Osteoblast (primary cell): ENCODE data around the gene RNLS. TPM values are rescaled to one million over a fixed set of nuclear protein-coding genes. Genes with fewer than 3 reads are reported as not detected.
A peak's percentile ranks its signal among the peaks of the same experiment; 100 is the strongest.

ENCODE experiments used
- DNase-seq: peaks from one replicate; pipeline ENCODE4 v3.0.0; 2011; ENCODE audit warnings: low spot score, mixed read lengths; ENCODE audit not compliant: insufficient read length; ENCODE audit errors: missing footprints
- H2AFZ ChIP-seq: 2 replicates; pipeline ENCODE4 v1.6.0; 2011; ENCODE audit warnings: mild to moderate bottlenecking, low read length
- H3K27ac ChIP-seq: 2 replicates; pipeline ENCODE4 v1.5.1; 2011; ENCODE audit warnings: mild to moderate bottlenecking, low read depth, low read length, moderate library complexity
- H3K27me3 ChIP-seq: 2 replicates; pipeline ENCODE4 v1.6.0; 2012; ENCODE audit warnings: mild to moderate bottlenecking, control low read depth, inconsistent platforms, low read length, moderate library complexity; ENCODE audit not compliant: insufficient read depth
- H3K36me3 ChIP-seq: 2 replicates; pipeline ENCODE4 v1.5.1; 2011; ENCODE audit warnings: mild to moderate bottlenecking, low read length, control low read depth, moderate library complexity; ENCODE audit not compliant: insufficient read depth
- H3K4me1 ChIP-seq: 2 replicates; pipeline ENCODE4 v1.5.1; 2011; ENCODE audit warnings: mild to moderate bottlenecking, low read length, control low read depth, moderate library complexity; ENCODE audit not compliant: insufficient read depth
- H3K4me2 ChIP-seq: 2 replicates; pipeline ENCODE4 v1.6.0; 2011; ENCODE audit warnings: mild to moderate bottlenecking, low read length; ENCODE audit not compliant: insufficient read depth
- H3K4me3 ChIP-seq: fragments of 200-600 bp; sonication (generic); 3 replicates; pipeline ENCODE4 v1.5.1; 2012; ENCODE audit warnings: mild to moderate bottlenecking, low read length, inconsistent platforms; ENCODE audit not compliant: insufficient read depth
- H3K79me2 ChIP-seq: 2 replicates; pipeline ENCODE4 v1.6.0; 2012; ENCODE audit warnings: mild to moderate bottlenecking, low read length, control low read depth, inconsistent platforms; ENCODE audit not compliant: insufficient read depth
- H3K9me3 ChIP-seq: 2 replicates; pipeline ENCODE4 v1.5.1; 2011; ENCODE audit warnings: low read depth, low read length, control low read depth
- H4K20me1 ChIP-seq: 2 replicates; pipeline ENCODE4 v1.6.0; 2012; ENCODE audit warnings: mild to moderate bottlenecking, low read length, control low read depth; ENCODE audit not compliant: insufficient read depth
- total RNA-seq: library from RNA; depleted of rRNA; stranded (reverse); fragments of >200 nt; gene quantifications from 2 replicates; pipeline ENCODE4 v1.2.3, GENCODE V29; 2012
- TF ChIP-seq, protein P1 (sequence below): IDR thresholded peaks from 2 replicates; pipeline ENCODE4 v1.5.1; 2011; ENCODE audit warnings: mild to moderate bottlenecking, low read depth, low read length, moderate library complexity; ENCODE audit errors: extremely low read depth

RNLS gene
- total RNA-seq = 22.4 and 23.0 TPM in 2 replicates

DNA sequence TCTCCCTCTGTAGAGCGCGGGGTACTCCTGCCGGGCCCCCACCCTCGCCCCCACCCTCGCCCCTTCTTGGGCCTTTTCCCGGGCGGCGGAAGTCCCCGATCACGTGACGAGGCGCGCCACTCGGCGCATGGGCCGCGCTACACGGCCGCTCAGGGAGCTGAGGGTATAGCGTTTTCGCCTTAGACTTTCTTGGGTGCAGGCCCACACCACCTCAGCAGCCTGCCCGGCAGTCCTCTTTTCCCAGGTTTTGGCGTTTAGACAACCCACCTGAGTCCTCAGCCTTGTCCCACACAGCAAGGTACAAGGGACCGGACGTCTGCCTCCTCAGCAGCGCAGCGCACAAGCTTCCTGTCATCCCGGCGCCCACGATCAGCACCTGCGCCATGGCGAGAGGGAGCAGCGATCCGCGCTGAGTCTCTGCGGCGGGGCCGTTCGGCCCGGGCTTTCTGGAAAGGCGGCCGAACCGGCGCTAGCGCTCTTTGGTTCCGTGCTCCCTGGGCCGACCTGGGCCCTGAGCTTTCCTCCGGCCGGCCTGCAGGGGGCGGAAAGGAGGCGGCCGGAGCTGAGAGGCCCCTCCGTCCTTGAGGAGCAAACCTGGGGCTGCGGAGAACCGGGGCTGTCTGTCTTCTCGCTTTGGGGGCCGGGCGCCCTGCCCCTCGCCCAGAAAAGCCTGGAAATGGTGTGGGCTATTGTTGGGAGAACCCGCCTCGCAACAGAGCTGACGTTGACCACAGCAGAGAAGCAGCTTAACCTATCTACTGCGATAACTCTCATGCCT lies at the start of gene RNLS:
Gene RNLS (minus strand): TSS at position 513 of the 778 bp plus-strand sequence.
- Histone ChIP-seq H3K27me3 (no peaks in the 10 kb centered on the region), H3K79me2 (no peaks in the 10 kb centered on the region), H3K4me3 (peak within 1 kb of the TSS; percentile 85), H3K4me2 (peak within 1 kb of the TSS; percentile 86), H2AFZ (peak within 1 kb of the TSS; percentile 99), H3K4me1 (no peaks in the 10 kb centered on the region), H3K9me3 (no peaks in the 10 kb centered on the region), H3K36me3 (no peaks in the 10 kb centered on the region), H4K20me1 (no peaks in the 10 kb centered on the region), H3K27ac (peak within 1 kb of the TSS; percentile 77)
- peak; percentile 89 for DNase-seq
- TF ChIP-seq, protein P1, sequence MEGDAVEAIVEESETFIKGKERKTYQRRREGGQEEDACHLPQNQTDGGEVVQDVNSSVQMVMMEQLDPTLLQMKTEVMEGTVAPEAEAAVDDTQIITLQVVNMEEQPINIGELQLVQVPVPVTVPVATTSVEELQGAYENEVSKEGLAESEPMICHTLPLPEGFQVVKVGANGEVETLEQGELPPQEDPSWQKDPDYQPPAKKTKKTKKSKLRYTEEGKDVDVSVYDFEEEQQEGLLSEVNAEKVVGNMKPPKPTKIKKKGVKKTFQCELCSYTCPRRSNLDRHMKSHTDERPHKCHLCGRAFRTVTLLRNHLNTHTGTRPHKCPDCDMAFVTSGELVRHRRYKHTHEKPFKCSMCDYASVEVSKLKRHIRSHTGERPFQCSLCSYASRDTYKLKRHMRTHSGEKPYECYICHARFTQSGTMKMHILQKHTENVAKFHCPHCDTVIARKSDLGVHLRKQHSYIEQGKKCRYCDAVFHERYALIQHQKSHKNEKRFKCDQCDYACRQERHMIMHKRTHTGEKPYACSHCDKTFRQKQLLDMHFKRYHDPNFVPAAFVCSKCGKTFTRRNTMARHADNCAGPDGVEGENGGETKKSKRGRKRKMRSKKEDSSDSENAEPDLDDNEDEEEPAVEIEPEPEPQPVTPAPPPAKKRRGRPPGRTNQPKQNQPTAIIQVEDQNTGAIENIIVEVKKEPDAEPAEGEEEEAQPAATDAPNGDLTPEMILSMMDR = peak; percentile 71

DNA sequence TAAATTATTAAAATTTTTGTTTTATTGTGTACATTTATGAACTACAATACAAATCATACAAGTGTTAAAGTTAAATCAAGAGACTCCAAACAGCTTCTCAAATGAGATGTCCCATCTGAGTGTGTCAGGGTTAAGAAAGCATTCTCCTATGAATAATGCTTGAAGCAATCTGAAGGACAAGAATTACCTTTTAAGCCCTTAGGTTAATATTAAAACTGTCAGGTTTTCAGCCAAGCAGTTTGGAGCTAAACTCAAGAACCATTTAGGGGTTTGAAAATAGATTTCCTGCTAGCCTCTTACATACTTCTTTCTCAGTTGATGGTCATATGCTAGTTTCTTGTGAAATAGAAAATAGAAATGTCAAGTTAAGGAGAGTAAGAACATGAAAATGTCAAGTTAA lies 41.7 kb upstream of the RNLS start:
- H4K20me1 ChIP-seq = no peaks in the 10 kb centered on the region
- H3K27ac ChIP-seq = no peak overlapping the region
- H3K36me3 ChIP-seq = no peaks in the 10 kb centered on the region
- H3K4me1 ChIP-seq = no peaks in the 10 kb centered on the region
- H3K27me3 ChIP-seq = no peaks in the 10 kb centered on the region
- H3K9me3 ChIP-seq = no peaks in the 10 kb centered on the region
- H3K79me2 ChIP-seq = no peaks in the 10 kb centered on the region
- no peak overlapping the region for H3K4me2 ChIP-seq
- TF ChIP-seq, protein P1 = no peak
- no peak for DNase-seq
- no peak overlapping the region for H2AFZ ChIP-seq
- H3K4me3 ChIP-seq = no peak overlapping the region

DNA sequence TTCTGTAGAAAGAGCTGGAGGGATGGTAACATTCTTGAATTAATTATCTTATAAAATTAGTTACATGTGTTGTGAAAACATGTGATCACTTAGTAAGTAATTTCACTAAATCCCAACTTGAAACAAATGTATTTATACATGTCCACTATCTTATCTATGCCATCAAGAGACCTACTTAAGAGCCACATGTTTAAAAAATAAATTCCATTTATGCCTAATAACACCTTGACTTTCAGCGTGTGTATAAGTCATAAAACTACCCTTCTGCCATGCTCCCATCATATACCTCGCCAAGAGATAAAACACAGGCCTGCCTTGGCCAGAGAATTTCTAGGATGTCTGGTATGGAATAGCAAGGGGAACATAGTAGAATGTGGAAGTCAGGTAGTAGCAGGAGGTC lies 40.7 kb upstream of the RNLS start:
- TF ChIP-seq, protein P1 = no peak
- no peaks in the 10 kb centered on the region for H3K4me1 ChIP-seq
- no peaks in the 10 kb centered on the region for H3K36me3 ChIP-seq
- no peaks in the 10 kb centered on the region for H3K27me3 ChIP-seq
- H3K4me2 ChIP-seq = no peak overlapping the region
- no peak overlapping the region for H3K27ac ChIP-seq
- DNase-seq = no peak
- no peak overlapping the region for H2AFZ ChIP-seq
- H4K20me1 ChIP-seq = no peaks in the 10 kb centered on the region
- H3K4me3 ChIP-seq = no peak overlapping the region
- H3K79me2 ChIP-seq = no peaks in the 10 kb centered on the region
- no peaks in the 10 kb centered on the region for H3K9me3 ChIP-seq

DNA sequence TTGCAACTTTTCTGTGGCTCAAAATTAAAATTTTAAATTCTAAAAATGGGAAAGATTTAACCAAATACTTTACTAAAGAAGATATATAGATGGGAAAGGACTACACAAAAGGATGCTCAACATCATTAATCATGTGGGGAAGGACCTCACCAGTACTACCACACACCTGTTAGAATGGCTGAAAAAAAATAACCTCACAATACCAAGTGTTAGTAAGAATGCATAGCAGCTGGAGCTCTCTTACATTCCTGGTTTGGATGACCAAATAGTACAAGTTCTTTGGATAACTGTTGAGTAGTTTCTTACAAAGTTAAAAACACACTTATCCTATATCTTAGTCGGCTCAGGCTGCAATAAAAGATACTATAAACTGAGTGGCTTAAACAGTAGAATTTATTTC lies 37.3 kb upstream of the RNLS start:
- Histone ChIP-seq H3K4me3 (no peak overlapping the region), H3K27me3 (no peaks in the 10 kb centered on the region), H3K4me1 (peaks cover 2% of the 10 kb centered on the region), H3K4me2 (no peak overlapping the region), H4K20me1 (no peaks in the 10 kb centered on the region), H2AFZ (no peak overlapping the region), H3K36me3 (no peaks in the 10 kb centered on the region), H3K79me2 (no peaks in the 10 kb centered on the region), H3K9me3 (no peaks in the 10 kb centered on the region), H3K27ac (no peak overlapping the region)
- DNase-seq = no peak
- TF ChIP-seq, protein P1 = no peak
